HCT116 (cell line): ENCODE results near the gene NF2. TPM values are rescaled to one million over a fixed set of nuclear protein-coding genes. Genes with fewer than 3 reads are reported as not detected.

Experiments
- ATAC-seq: fragments of 200-7000 bp; cut with Tn5 transposase; 2 replicates; pipeline ENCODE4 v1.9.1; 2020; ENCODE audit warnings: mild to moderate bottlenecking, moderate library complexity
- BruUV-seq: library from RNA; stranded (reverse); fragments of 400-500 nt; replicated peaks from 2 replicates; lab custom pipeline; 2021; lab: Mats Ljungman, UMichigan
- CTCF ChIA-PET: fragments of 300-600 bp; sonication (Branson Sonifier 250); formaldehyde crosslinking; loops from one replicate; lab custom pipeline; 2021; ENCODE audit warnings: antibody characterized with exemption; lab: Charles Lee
- POLR2A ChIA-PET: fragments of 300-600, 350-600 bp; sonication (Branson Sonifier 250); formaldehyde crosslinking; loops from one replicate; lab custom pipeline; 2021; ENCODE audit warnings: antibody characterized with exemption; lab: Charles Lee
- RAD21 ChIA-PET, 2 experiments: fragments of 300-600 bp; sonication (Branson Sonifier 250); formaldehyde crosslinking; loops; one replicate each; lab custom pipeline; 2023; ENCODE audit warnings: low total read pairs in 2 of 2; ENCODE audit not compliant: uncharacterized antibody in 2 of 2, unreplicated experiment in 2 of 2, low non-redundant PET in 1 of 2; lab: Charles Lee
- DNase-seq: peaks from one replicate; pipeline ENCODE4 v3.0.0-alpha.2; 2010; ENCODE audit warnings: low read depth, low spot score
- H2AFZ ChIP-seq: fragments of 200-600 bp; shearing (Covaris generic), sonication (generic); 2 replicates; pipeline ENCODE4 v1.6.1; 2017; ENCODE audit warnings: low read depth, mixed run types, mixed read lengths, antibody characterized with exemption, low read length; ENCODE audit not compliant: poor library complexity, severe bottlenecking
- H3K27ac ChIP-seq: 2 replicates; pipeline ENCODE4 v1.5.1; 2012; ENCODE audit warnings: low read depth, low read length
- H3K27me3 ChIP-seq: fragments of 200-600 bp; sonication (generic); 2 replicates; pipeline ENCODE4 v1.6.1; 2016; ENCODE audit warnings: mixed run types, low read length, mixed read lengths; ENCODE audit not compliant: insufficient read depth
- H3K36me3 ChIP-seq, 2 experiments: fragments of 200-500 bp in 1 of 2; fragments of 200-600 bp in 1 of 2; sonication (Bioruptor generic) in 1 of 2; sonication (generic) in 1 of 2; 2 replicates each; pipeline versions ENCODE4 v1.5.1 to v1.6.1; 2014 to 2016; ENCODE audit warnings: low read length in 2 of 2, inconsistent platforms in 1 of 2, mixed read lengths in 1 of 2, mixed run types in 1 of 2; ENCODE audit not compliant: insufficient read depth in 2 of 2, control insufficient read depth in 1 of 2
- H3K4me1 ChIP-seq, 2 experiments: fragments of 200-600 bp in 1 of 2; sonication (generic) in 1 of 2; 2 replicates each; pipeline versions ENCODE4 v1.5.1 to v1.6.1; 2012 to 2017; ENCODE audit warnings: low read length in 2 of 2, inconsistent platforms in 1 of 2, mild to moderate bottlenecking in 1 of 2, mixed read lengths in 1 of 2, mixed run types in 1 of 2, moderate library complexity in 1 of 2; ENCODE audit not compliant: insufficient read depth in 2 of 2, control insufficient read depth in 1 of 2
- H3K4me2 ChIP-seq: fragments of 200-600 bp; sonication (generic); 2 replicates; pipeline ENCODE4 v1.6.1; 2017; ENCODE audit warnings: mixed run types, low read length, mixed read lengths
- H3K4me3 ChIP-seq, 2 experiments: fragments of 200-600 bp in 1 of 2; sonication (generic) in 1 of 2; replicated peaks in 1 of 2; 2 replicates each; pipeline ENCODE4 v1.5.1; 2011 to 2016; ENCODE audit warnings: low read length in 2 of 2, control low read depth in 1 of 2, low read depth in 1 of 2, mild to moderate bottlenecking in 1 of 2, mixed read lengths in 1 of 2, mixed run types in 1 of 2
- H3K79me2 ChIP-seq: fragments of 200-600 bp; sonication (generic); 2 replicates; pipeline ENCODE4 v1.6.1; 2017; ENCODE audit warnings: mild to moderate bottlenecking, mixed run types, low read length, moderate library complexity, mixed read lengths; ENCODE audit not compliant: insufficient read depth
- H3K9ac ChIP-seq: fragments of 200-600 bp; sonication (generic); 2 replicates; pipeline ENCODE4 v1.6.1; 2016; ENCODE audit warnings: low read length, mixed read lengths
- H3K9me2 ChIP-seq: fragments of 200-600 bp; sonication (generic), shearing (Covaris generic); 2 replicates; pipeline ENCODE4 v1.6.1; 2017; ENCODE audit warnings: mixed run types, mild to moderate bottlenecking, moderate library complexity; ENCODE audit not compliant: insufficient read depth
- H3K9me3 ChIP-seq, 2 experiments: fragments of 200-500 bp in 1 of 2; fragments of 200-600 bp in 1 of 2; sonication (Bioruptor generic) in 1 of 2; sonication (generic) in 1 of 2; 2 replicates each; pipeline ENCODE4 v1.6.1; 2014 to 2017; ENCODE audit warnings: low read length in 2 of 2, mixed read lengths in 2 of 2, inconsistent platforms in 1 of 2, low read depth in 1 of 2, mild to moderate bottlenecking in 1 of 2, mixed run types in 1 of 2, moderate library complexity in 1 of 2; ENCODE audit not compliant: control insufficient read depth in 1 of 2, insufficient read depth in 1 of 2
- H4K20me1 ChIP-seq: fragments of 200-600 bp; sonication (generic), shearing (Covaris generic); 2 replicates; pipeline ENCODE4 v1.6.1; 2017; ENCODE audit warnings: mixed run types, mild to moderate bottlenecking, moderate library complexity; ENCODE audit not compliant: insufficient read depth
- EZH2 ChIP-seq: fragments of 200-600 bp; sonication (generic); IDR thresholded peaks from 2 replicates; pipeline ENCODE4 v1.6.1; 2017; ENCODE audit warnings: antibody characterized with exemption, mixed run types
- EZH2phosphoT487 ChIP-seq: fragments of 200-600 bp; IDR thresholded peaks from 2 replicates; pipeline ENCODE4 v1.6.1; 2018; ENCODE audit warnings: antibody characterized with exemption, borderline replicate concordance
- MAX ChIP-seq: IDR thresholded peaks from 2 replicates; pipeline ENCODE4 v1.6.1; 2012
- POLR2A ChIP-seq: IDR thresholded peaks from 2 replicates; pipeline ENCODE4 v1.7.0; 2011; ENCODE audit warnings: borderline replicate concordance; ENCODE audit not compliant: insufficient read depth, insufficient read length; ENCODE audit errors: extremely low read depth
- POLR2AphosphoS5 ChIP-seq: IDR thresholded peaks from 2 replicates; pipeline ENCODE4 v1.6.1; 2011; ENCODE audit warnings: mild to moderate bottlenecking, low read depth, low read length, moderate library complexity
- SP1 ChIP-seq: IDR thresholded peaks from 2 replicates; pipeline ENCODE4 v1.6.1; 2012; ENCODE audit warnings: low read depth
- SRF ChIP-seq: IDR thresholded peaks from 2 replicates; pipeline ENCODE4 v1.6.1; 2012; ENCODE audit warnings: low read depth
- TCF7L2 ChIP-seq: IDR thresholded peaks from 2 replicates; pipeline ENCODE4 v1.7.0; 2011; ENCODE audit warnings: borderline replicate concordance, inconsistent platforms; ENCODE audit not compliant: insufficient read depth, insufficient read length; ENCODE audit errors: extremely low read depth
- YY1 ChIP-seq: IDR thresholded peaks from 2 replicates; pipeline ENCODE4 v1.6.1; 2011; ENCODE audit warnings: low read length, low read depth, moderate library complexity, mild to moderate bottlenecking; ENCODE audit not compliant: insufficient replicate concordance; ENCODE audit errors: extremely low read depth
- ZBTB33 ChIP-seq: IDR thresholded peaks from 2 replicates; pipeline ENCODE4 v1.6.1; 2011; ENCODE audit warnings: mild to moderate bottlenecking, low read length, moderate library complexity; ENCODE audit not compliant: insufficient replicate concordance; ENCODE audit errors: extremely low read depth
- ZNF274 ChIP-seq: fragments of 200-500 bp; sonication (Bioruptor generic); IDR thresholded peaks from 2 replicates; pipeline ENCODE4 v1.6.1; 2014; ENCODE audit warnings: mild to moderate bottlenecking, low read depth, low read length, inconsistent platforms
- intact Hi-C: fragments of 100-400 bp; cut with micrococcal nuclease; formaldehyde crosslinking; loops from 2 replicates; pipeline ENCODE4 v1.10.0; 2022
- total RNA-seq: library from RNA; stranded (reverse); gene quantifications from one replicate; pipeline ENCODE4 v1.2.1, GENCODE V29; 2021; ENCODE audit not compliant: unreplicated experiment

NF2 gene
- total RNA-seq, 1 experiment from 2014 or later: 70.2 TPM

- no peaks in the 10 kb centered on the region for H3K4me1 ChIP-seq
- intact Hi-C loops: no loop called here
- TF ChIP-seq POLR2A (no peak), TCF7L2 (no peak), POLR2AphosphoS5 (no peak), SRF (no peak), ZNF274 (no peak), EZH2phosphoT487 (no peak), SP1 (no peak), ZBTB33 (no peak), EZH2 (no peak), MAX (no peak), YY1 (no peak)
- H3K9ac ChIP-seq: no peak overlapping the region
- H3K4me3 ChIP-seq: no peak overlapping the region
- no peaks in the 10 kb centered on the region for H3K27me3 ChIP-seq
- POLR2A ChIA-PET: no interaction called here
- H3K79me2 ChIP-seq: no peaks in the 10 kb centered on the region; the same call in 1 of the 2 replicates
- ATAC-seq (no peak), DNase-seq (no peak)
- no peaks in the 10 kb centered on the region for H3K9me2 ChIP-seq
- H4K20me1 ChIP-seq: no peaks in the 10 kb centered on the region
- no peak overlapping the region for H3K27ac ChIP-seq
- no peak overlapping the region for H2AFZ ChIP-seq
- CTCF ChIA-PET: interaction anchor here (1.0 kb wide), 1 partner anchor 395 kb away, joined by 3 read pairs; no protein-coding TSS in a partner anchor
- no TSS peak for BruUV-seq
- RAD21 ChIA-PET: no interaction called here
- H3K36me3 ChIP-seq: no peaks in the 10 kb centered on the region
- H3K4me2 ChIP-seq: no peak overlapping the region
- H3K9me3 ChIP-seq: no peaks in the 10 kb centered on the region
These were observed 89.7 kb downstream of the NF2 start for GRCh38 chr22:29693161-29693560.
